Measurements from ENCODE around the gene FMN1. TPM values are rescaled to one million over a fixed set of nuclear protein-coding genes. Genes with fewer than 3 reads are reported as not detected.

The FMN1 gene
- total RNA-seq, 1 experiment from 2014 or later, result 2.4 TPM

- peak; percentile 20 for ATAC-seq
- no peak for DNase-seq
- H3K9me2 ChIP-seq (replicated peaks; ENCODE audit: low read length), result no peaks in the 10 kb centered on the region
- no peaks in the 10 kb centered on the region for H3K79me2 ChIP-seq (ENCODE audit: low read length)
- ChIA-PET CTCF (no interaction called here), POLR2A (ENCODE audit: unreplicated experiment) (no interaction called here)
- no peaks in the 10 kb centered on the region for H4K20me1 ChIP-seq (ENCODE audit: low read length)
- H3K9me3 ChIP-seq (ENCODE audit: low read length), result no peaks in the 10 kb centered on the region
- H3F3A ChIP-seq (ENCODE audit: low read length, unreplicated experiment), result no peaks in the 10 kb centered on the region
- peaks cover 15% of the 10 kb centered on the region for H3K4me1 ChIP-seq (ENCODE audit: insufficient read depth, low read length)
- H3K27ac ChIP-seq (ENCODE audit: low read length), result no peak overlapping the region
- no peaks in the 10 kb centered on the region for H3K36me3 ChIP-seq (ENCODE audit: low read depth, low read length)
- H3K4me2 ChIP-seq (ENCODE audit: low read length), result peak overlapping the region; percentile 77
- TF ChIP-seq EZH2phosphoT487 (IDR thresholded peaks at IDR 0.05; ENCODE audit: borderline replicate concordance, low read length), result no peak
- no peak for TF ChIP-seq CTCF (conservative IDR thresholded peaks at IDR 0.05; ENCODE audit: low read depth, low read length)
- TF ChIP-seq EZH2 (IDR thresholded peaks at IDR 0.05; ENCODE audit: low read length, unreplicated experiment), result no peak
- peak overlapping the region; percentile 72 for H2AFZ ChIP-seq (ENCODE audit: low read length)
- H3K27me3 ChIP-seq (ENCODE audit: low read length), result no peaks in the 10 kb centered on the region
- intact Hi-C loops (cut with micrococcal nuclease), result no loop called here
- no TSS peak for BruUV-seq (replicated peaks)
- H3K4me3 ChIP-seq (ENCODE audit: low read length), result peak overlapping the region; percentile 64
- peak overlapping the region; percentile 54 for H3K9ac ChIP-seq (ENCODE audit: low read length)
These were observed 476.2 kb downstream of the FMN1 start for GRCh38 chr15:32718227-32718820.

GRCh38 chr15:32717426-32718226, 476.9 kb downstream of the FMN1 start, which contains the start of gene GREM1:
TSS of gene GREM1 (plus strand) at chr15:32718004. CDS start at chr15:32730691, 12,687 bp downstream.
- Histone ChIP-seq H3K4me2 (ENCODE audit: low read length) (peak within 1 kb of the TSS; percentile 77), H3K79me2 (ENCODE audit: low read length) (no peaks in the 10 kb centered on the region), H3K9me3 (ENCODE audit: low read length) (no peaks in the 10 kb centered on the region), H3F3A (ENCODE audit: low read length, unreplicated experiment) (no peaks in the 10 kb centered on the region), H3K36me3 (ENCODE audit: low read depth, low read length) (no peaks in the 10 kb centered on the region), H3K4me1 (ENCODE audit: insufficient read depth, low read length) (peaks cover 15% of the 10 kb centered on the region), H3K9me2 (replicated peaks; ENCODE audit: low read length) (no peaks in the 10 kb centered on the region), H3K27ac (ENCODE audit: low read length) (no peak within 1 kb of the TSS), H4K20me1 (ENCODE audit: low read length) (no peaks in the 10 kb centered on the region), H3K4me3 (ENCODE audit: low read length) (peak within 1 kb of the TSS; percentile 64), H2AFZ (ENCODE audit: low read length) (peak within 1 kb of the TSS; percentile 72), H3K27me3 (ENCODE audit: low read length) (no peaks in the 10 kb centered on the region), H3K9ac (ENCODE audit: low read length) (peak within 1 kb of the TSS; percentile 54)
- no TSS peak for BruUV-seq (replicated peaks)
- intact Hi-C loops (cut with micrococcal nuclease), result no loop called here
- DNase-seq (no peak), ATAC-seq (no peak)
- ChIA-PET POLR2A (ENCODE audit: unreplicated experiment) (no interaction called here), CTCF (no interaction called here)
- TF ChIP-seq EZH2 (IDR thresholded peaks at IDR 0.05; ENCODE audit: low read length, unreplicated experiment), result no peak
- no peak for TF ChIP-seq CTCF (conservative IDR thresholded peaks at IDR 0.05; ENCODE audit: low read depth, low read length)
- no peak for TF ChIP-seq EZH2phosphoT487 (IDR thresholded peaks at IDR 0.05; ENCODE audit: borderline replicate concordance, low read length)

- Histone ChIP-seq H3K4me2 (ENCODE audit: low read length) (no peak overlapping the region), H3K4me3 (ENCODE audit: low read length) (no peak overlapping the region), H3K9me3 (ENCODE audit: low read length) (no peaks in the 10 kb centered on the region), H3K4me1 (ENCODE audit: insufficient read depth, low read length) (peaks cover 15% of the 10 kb centered on the region), H4K20me1 (ENCODE audit: low read length) (no peaks in the 10 kb centered on the region), H3K36me3 (ENCODE audit: low read depth, low read length) (no peaks in the 10 kb centered on the region), H3K9ac (ENCODE audit: low read length) (no peak overlapping the region), H3K27ac (ENCODE audit: low read length) (no peak overlapping the region), H3K27me3 (ENCODE audit: low read length) (no peaks in the 10 kb centered on the region), H2AFZ (ENCODE audit: low read length) (no peak overlapping the region), H3K79me2 (ENCODE audit: low read length) (no peaks in the 10 kb centered on the region), H3K9me2 (replicated peaks; ENCODE audit: low read length) (no peaks in the 10 kb centered on the region), H3F3A (ENCODE audit: low read length, unreplicated experiment) (no peaks in the 10 kb centered on the region)
- TF ChIP-seq CTCF (conservative IDR thresholded peaks at IDR 0.05; ENCODE audit: low read depth, low read length) (no peak), EZH2 (IDR thresholded peaks at IDR 0.05; ENCODE audit: low read length, unreplicated experiment) (no peak), EZH2phosphoT487 (IDR thresholded peaks at IDR 0.05; ENCODE audit: borderline replicate concordance, low read length) (no peak)
- CTCF ChIA-PET, result no interaction called here
- POLR2A ChIA-PET (ENCODE audit: unreplicated experiment), result no interaction called here
- BruUV-seq (replicated peaks), result no TSS peak
- intact Hi-C loops (cut with micrococcal nuclease), result no loop called here
- ATAC-seq (no peak), DNase-seq (no peak)
These were observed 477.5 kb downstream of the FMN1 start for GRCh38 chr15:32716915-32717425.

Measured in PC-3 (cell line).